ENCODE measurements around the gene LILRB1.
"Not testable (repeated sequence)": the region's sequence is repeated elsewhere in the genome, so short reads cannot be mapped to it uniquely, and the experiment has no call there.

Gene LILRB1

GRCh38 chr19:54630262-54630661, at the start of gene LILRB1:
LILRB1 (plus strand) TSS chr19:54630484; CDS start chr19:54631074, 590 bp downstream.
- H3K4me3 ChIP-seq (ENCODE audit: low read depth, low read length); H3K27ac ChIP-seq; in situ Hi-C loops (cut with HindIII; ENCODE audit: low pct_ligation_motif_present, low sequenced_read_pairs); H3K36me3 ChIP-seq (replicated peaks); DNase-seq; H3K27me3 ChIP-seq (replicated peaks): not testable (repeated sequence)

GRCh38 chr19:54586397-54586796, 43.9 kb upstream of the LILRB1 start:
- in situ Hi-C loops (cut with HindIII; ENCODE audit: low pct_ligation_motif_present, low sequenced_read_pairs): no loop called here
- no peak for DNase-seq
- H3K27ac ChIP-seq: no peak overlapping the region
- no peaks in the 10 kb centered on the region for H3K27me3 ChIP-seq (replicated peaks)
- H3K4me3 ChIP-seq (ENCODE audit: low read depth, low read length): no peak overlapping the region
- no peaks in the 10 kb centered on the region for H3K36me3 ChIP-seq (replicated peaks)
- no peak for TF ChIP-seq CTCF (IDR thresholded peaks at IDR 0.05; ENCODE audit: low read depth, low read length, missing control alignments)

GRCh38 chr19:54587026-54587425, 43.3 kb upstream of the LILRB1 start:
- no peaks in the 10 kb centered on the region for H3K27me3 ChIP-seq (replicated peaks)
- DNase-seq: no peak
- in situ Hi-C loops (cut with HindIII; ENCODE audit: low pct_ligation_motif_present, low sequenced_read_pairs): no loop called here
- TF ChIP-seq CTCF (IDR thresholded peaks at IDR 0.05; ENCODE audit: low read depth, low read length, missing control alignments): no peak
- no peak overlapping the region for H3K27ac ChIP-seq
- no peaks in the 10 kb centered on the region for H3K36me3 ChIP-seq (replicated peaks)
- H3K4me3 ChIP-seq (ENCODE audit: low read depth, low read length): no peak overlapping the region

GRCh38 chr19:54593445-54593844, 36.8 kb upstream of the LILRB1 start, which contains the start of gene LILRA1:
LILRA1 (plus strand) TSS chr19:54593632; CDS start chr19:54594245, 613 bp downstream.
- DNase-seq; H3K27ac ChIP-seq; H3K36me3 ChIP-seq (replicated peaks); H3K4me3 ChIP-seq (ENCODE audit: low read depth, low read length); H3K27me3 ChIP-seq (replicated peaks); in situ Hi-C loops (cut with HindIII; ENCODE audit: low pct_ligation_motif_present, low sequenced_read_pairs): not testable (repeated sequence)

GRCh38 chr19:54593931-54594626, 36.2 kb upstream of the LILRB1 start:
- in situ Hi-C loops (cut with HindIII; ENCODE audit: low pct_ligation_motif_present, low sequenced_read_pairs); H3K4me3 ChIP-seq (ENCODE audit: low read depth, low read length); H3K27ac ChIP-seq; DNase-seq; H3K36me3 ChIP-seq (replicated peaks); H3K27me3 ChIP-seq (replicated peaks): not testable (repeated sequence)

- H3K4me3 ChIP-seq (ENCODE audit: low read depth, low read length): no peak overlapping the region
- no peak overlapping the region for H3K27ac ChIP-seq
- no peaks in the 10 kb centered on the region for H3K36me3 ChIP-seq (replicated peaks)
- DNase-seq: no peak
- in situ Hi-C loops (cut with HindIII; ENCODE audit: low pct_ligation_motif_present, low sequenced_read_pairs): no loop called here
- no peaks in the 10 kb centered on the region for H3K27me3 ChIP-seq (replicated peaks)
- TF ChIP-seq CTCF (IDR thresholded peaks at IDR 0.05; ENCODE audit: low read depth, low read length, missing control alignments): no peak
Measured at GRCh38 chr19:54594737-54595136, 35.5 kb upstream of the LILRB1 start.

GRCh38 chr19:54595680-54596436, 34.4 kb upstream of the LILRB1 start:
- H3K27ac ChIP-seq; DNase-seq; H3K36me3 ChIP-seq (replicated peaks); H3K27me3 ChIP-seq (replicated peaks); H3K4me3 ChIP-seq (ENCODE audit: low read depth, low read length); in situ Hi-C loops (cut with HindIII; ENCODE audit: low pct_ligation_motif_present, low sequenced_read_pairs): not testable (repeated sequence)
